ENCODE data around the gene SLC25A26.
"Not testable (repeated sequence)": the region's sequence is repeated elsewhere in the genome, so short reads cannot be mapped to it uniquely, and the experiment has no call there.

Gene SLC25A26

GRCh38 chr3:66211779-66212178 is 9.0 kb upstream of the SLC25A26 start:
- no peaks in the 10 kb centered on the region for H3K79me1 ChIP-seq (ENCODE audit: low read length)
- no peak overlapping the region for H4K8ac ChIP-seq (ENCODE audit: low read depth, low read length)
- H3K27me3 ChIP-seq (ENCODE audit: insufficient read depth, low read length, poor library complexity), result no peaks in the 10 kb centered on the region
- no peak overlapping the region for H3K23ac ChIP-seq (ENCODE audit: low read length)
- H3K4me2 ChIP-seq (ENCODE audit: low read length), result no peak overlapping the region
- DNase-seq, result no peak
- H3K36me3 ChIP-seq (ENCODE audit: control insufficient read depth, insufficient read depth, low read length), result no peaks in the 10 kb centered on the region
- H2BK120ac ChIP-seq (ENCODE audit: low read depth, low read length), result no peak overlapping the region
- H2AK5ac ChIP-seq (ENCODE audit: low read length), result no peak overlapping the region
- whole genome bisulfite sequencing (ENCODE audit: extremely low coverage, insufficient coverage, low lambda C conversion rate), result no CpG with 5 or more reads among the region's 4 CpGs
- no peaks in the 10 kb centered on the region for H3K79me2 ChIP-seq (ENCODE audit: control insufficient read depth, insufficient read depth, low read length)
- no peak overlapping the region for H3K27ac ChIP-seq (ENCODE audit: low read depth, low read length)
- H2BK5ac ChIP-seq (ENCODE audit: low read length), result no peak overlapping the region
- H4K5ac ChIP-seq (ENCODE audit: low read length), result no peak overlapping the region
- H3K4ac ChIP-seq (ENCODE audit: low read depth, low read length), result no peak overlapping the region
- no peak overlapping the region for H3K4me3 ChIP-seq (ENCODE audit: low read length)
- H3K9ac ChIP-seq (ENCODE audit: low read length), result no peak overlapping the region
- H3K56ac ChIP-seq (ENCODE audit: low read length), result no peak overlapping the region
- no peak overlapping the region for H2BK15ac ChIP-seq (replicated peaks; ENCODE audit: low read depth)
- no peaks in the 10 kb centered on the region for H3K4me1 ChIP-seq (ENCODE audit: control insufficient read depth, low read depth, low read length)
- H3K18ac ChIP-seq (ENCODE audit: low read length), result no peak overlapping the region

GRCh38 chr3:66215106-66215505 is 5.7 kb upstream of the SLC25A26 start:
- Histone ChIP-seq H2BK5ac (ENCODE audit: low read length) (no peak overlapping the region), H2BK120ac (ENCODE audit: low read depth, low read length) (no peak overlapping the region), H3K4me2 (ENCODE audit: low read length) (no peak overlapping the region), H3K4ac (ENCODE audit: low read depth, low read length) (no peak overlapping the region), H3K4me3 (ENCODE audit: low read length) (no peak overlapping the region), H3K18ac (ENCODE audit: low read length) (no peak overlapping the region), H3K9ac (ENCODE audit: low read length) (no peak overlapping the region), H3K27me3 (ENCODE audit: insufficient read depth, low read length, poor library complexity) (no peaks in the 10 kb centered on the region), H3K4me1 (ENCODE audit: control insufficient read depth, low read depth, low read length) (no peaks in the 10 kb centered on the region), H4K8ac (ENCODE audit: low read depth, low read length) (no peak overlapping the region), H2BK15ac (replicated peaks; ENCODE audit: low read depth) (no peak overlapping the region), H3K79me2 (ENCODE audit: control insufficient read depth, insufficient read depth, low read length) (no peaks in the 10 kb centered on the region), H3K79me1 (ENCODE audit: low read length) (no peaks in the 10 kb centered on the region), H3K27ac (ENCODE audit: low read depth, low read length) (no peak overlapping the region), H4K5ac (ENCODE audit: low read length) (no peak overlapping the region), H3K36me3 (ENCODE audit: control insufficient read depth, insufficient read depth, low read length) (no peaks in the 10 kb centered on the region), H3K56ac (ENCODE audit: low read length) (no peak overlapping the region), H3K23ac (ENCODE audit: low read length) (no peak overlapping the region), H2AK5ac (ENCODE audit: low read length) (no peak overlapping the region)
- WGBS (ENCODE audit: extremely low coverage, insufficient coverage, low lambda C conversion rate), result no CpG with 5 or more reads among the region's 2 CpGs
- no peak for DNase-seq

GRCh38 chr3:66220066-66220465 is 735 bp upstream of the SLC25A26 start:
- H3K9ac ChIP-seq (ENCODE audit: low read length), result no peak overlapping the region
- H2BK15ac ChIP-seq (replicated peaks; ENCODE audit: low read depth), result no peak overlapping the region
- H2AK5ac ChIP-seq (ENCODE audit: low read length), result no peak overlapping the region
- no CpG with 5 or more reads among the region's 5 CpGs for WGBS (ENCODE audit: extremely low coverage, insufficient coverage, low lambda C conversion rate)
- no peaks in the 10 kb centered on the region for H3K27me3 ChIP-seq (ENCODE audit: insufficient read depth, low read length, poor library complexity)
- no peak overlapping the region for H3K56ac ChIP-seq (ENCODE audit: low read length)
- H3K4ac ChIP-seq (ENCODE audit: low read depth, low read length), result no peak overlapping the region
- no peak overlapping the region for H3K4me2 ChIP-seq (ENCODE audit: low read length)
- H4K5ac ChIP-seq (ENCODE audit: low read length), result no peak overlapping the region
- DNase-seq, result no peak
- no peak overlapping the region for H2BK120ac ChIP-seq (ENCODE audit: low read depth, low read length)
- H3K79me1 ChIP-seq (ENCODE audit: low read length), result peaks cover 2% of the 10 kb centered on the region
- peaks cover 1% of the 10 kb centered on the region for H3K36me3 ChIP-seq (ENCODE audit: control insufficient read depth, insufficient read depth, low read length)
- H3K18ac ChIP-seq (ENCODE audit: low read length), result no peak overlapping the region
- no peaks in the 10 kb centered on the region for H3K4me1 ChIP-seq (ENCODE audit: control insufficient read depth, low read depth, low read length)
- H2BK5ac ChIP-seq (ENCODE audit: low read length), result no peak overlapping the region
- H3K79me2 ChIP-seq (ENCODE audit: control insufficient read depth, insufficient read depth, low read length), result no peaks in the 10 kb centered on the region
- no peak overlapping the region for H4K8ac ChIP-seq (ENCODE audit: low read depth, low read length)
- H3K23ac ChIP-seq (ENCODE audit: low read length), result no peak overlapping the region
- H3K4me3 ChIP-seq (ENCODE audit: low read length), result no peak overlapping the region
- no peak overlapping the region for H3K27ac ChIP-seq (ENCODE audit: low read depth, low read length)

- Histone ChIP-seq H3K9ac (ENCODE audit: low read length) (no peak overlapping the region), H3K56ac (ENCODE audit: low read length) (no peak overlapping the region), H3K4me1 (ENCODE audit: control insufficient read depth, low read depth, low read length) (no peaks in the 10 kb centered on the region), H3K4ac (ENCODE audit: low read depth, low read length) (no peak overlapping the region), H3K4me3 (ENCODE audit: low read length) (no peak overlapping the region), H3K4me2 (ENCODE audit: low read length) (no peak overlapping the region), H3K23ac (ENCODE audit: low read length) (no peak overlapping the region), H3K79me2 (ENCODE audit: control insufficient read depth, insufficient read depth, low read length) (no peaks in the 10 kb centered on the region), H2BK15ac (replicated peaks; ENCODE audit: low read depth) (no peak overlapping the region), H3K27ac (ENCODE audit: low read depth, low read length) (no peak overlapping the region), H2BK120ac (ENCODE audit: low read depth, low read length) (no peak overlapping the region), H3K36me3 (ENCODE audit: control insufficient read depth, insufficient read depth, low read length) (peaks cover 1% of the 10 kb centered on the region), H4K8ac (ENCODE audit: low read depth, low read length) (no peak overlapping the region), H3K18ac (ENCODE audit: low read length) (no peak overlapping the region), H4K5ac (ENCODE audit: low read length) (no peak overlapping the region), H2BK5ac (ENCODE audit: low read length) (no peak overlapping the region), H2AK5ac (ENCODE audit: low read length) (no peak overlapping the region), H3K27me3 (ENCODE audit: insufficient read depth, low read length, poor library complexity) (no peaks in the 10 kb centered on the region), H3K79me1 (ENCODE audit: low read length) (peaks cover 2% of the 10 kb centered on the region)
- no peak for DNase-seq
- WGBS (ENCODE audit: extremely low coverage, insufficient coverage, low lambda C conversion rate), result no CpG with 5 or more reads among the region's 1 CpG
Measured at GRCh38 chr3:66224220-66224619, 3.4 kb downstream of the SLC25A26 start.

- not testable (repeated sequence) for H3K4me1 ChIP-seq (ENCODE audit: control insufficient read depth, low read depth, low read length)
Measured at GRCh38 chr3:66226093-66226492, 5.3 kb downstream of the SLC25A26 start.

GRCh38 chr3:66227051-66227450 is 6.2 kb downstream of the SLC25A26 start:
- Histone ChIP-seq H3K4ac (ENCODE audit: low read depth, low read length) (no peak overlapping the region), H2BK15ac (replicated peaks; ENCODE audit: low read depth) (no peak overlapping the region), H3K56ac (ENCODE audit: low read length) (no peak overlapping the region), H3K27me3 (ENCODE audit: insufficient read depth, low read length, poor library complexity) (no peaks in the 10 kb centered on the region), H3K4me1 (ENCODE audit: control insufficient read depth, low read depth, low read length) (no peaks in the 10 kb centered on the region), H2BK120ac (ENCODE audit: low read depth, low read length) (no peak overlapping the region), H3K4me3 (ENCODE audit: low read length) (no peak overlapping the region), H2BK5ac (ENCODE audit: low read length) (no peak overlapping the region), H3K36me3 (ENCODE audit: control insufficient read depth, insufficient read depth, low read length) (peaks cover 1% of the 10 kb centered on the region), H3K9ac (ENCODE audit: low read length) (no peak overlapping the region), H2AK5ac (ENCODE audit: low read length) (no peak overlapping the region), H3K27ac (ENCODE audit: low read depth, low read length) (no peak overlapping the region), H3K4me2 (ENCODE audit: low read length) (no peak overlapping the region), H4K8ac (ENCODE audit: low read depth, low read length) (no peak overlapping the region), H3K79me1 (ENCODE audit: low read length) (peaks cover 6% of the 10 kb centered on the region), H3K23ac (ENCODE audit: low read length) (no peak overlapping the region), H3K79me2 (ENCODE audit: control insufficient read depth, insufficient read depth, low read length) (no peaks in the 10 kb centered on the region), H3K18ac (ENCODE audit: low read length) (no peak overlapping the region), H4K5ac (ENCODE audit: low read length) (no peak overlapping the region)
- WGBS (ENCODE audit: extremely low coverage, insufficient coverage, low lambda C conversion rate), result no CpG with 5 or more reads among the region's 3 CpGs
- DNase-seq, result no peak

More at GRCh38 chr3:66226093-66226492, 5.3 kb downstream of the SLC25A26 start:
- H3K27me3 ChIP-seq (ENCODE audit: insufficient read depth, low read length, poor library complexity); H3K36me3 ChIP-seq (ENCODE audit: control insufficient read depth, insufficient read depth, low read length); H3K79me1 ChIP-seq (ENCODE audit: low read length); H2BK15ac ChIP-seq (replicated peaks; ENCODE audit: low read depth); H3K27ac ChIP-seq (ENCODE audit: low read depth, low read length); H2AK5ac ChIP-seq (ENCODE audit: low read length); H3K9ac ChIP-seq (ENCODE audit: low read length); H3K18ac ChIP-seq (ENCODE audit: low read length); H3K79me2 ChIP-seq (ENCODE audit: control insufficient read depth, insufficient read depth, low read length); H3K4me3 ChIP-seq (ENCODE audit: low read length); H4K5ac ChIP-seq (ENCODE audit: low read length); H3K4ac ChIP-seq (ENCODE audit: low read depth, low read length); H3K23ac ChIP-seq (ENCODE audit: low read length); H3K56ac ChIP-seq (ENCODE audit: low read length); H2BK120ac ChIP-seq (ENCODE audit: low read depth, low read length); DNase-seq; H2BK5ac ChIP-seq (ENCODE audit: low read length); H4K8ac ChIP-seq (ENCODE audit: low read depth, low read length); H3K4me2 ChIP-seq (ENCODE audit: low read length): not testable (repeated sequence)
- no CpG with 5 or more reads among the region's 3 CpGs for WGBS (ENCODE audit: extremely low coverage, insufficient coverage, low lambda C conversion rate)
